Kidney (tissue), 14 donors: ENCODE data around the gene KCTD15. TPM values are rescaled to one million over a fixed set of nuclear protein-coding genes. Genes with fewer than 3 reads are reported as not detected.

Experiments
- DNase-seq, 5 donors: peaks; one replicate each; pipeline ENCODE4 v3.0.0-alpha.2; 2013 to 2020
- FAIRE-seq: peaks from 2 replicates; lab custom pipeline; 2012; peaks lifted over from hg19 to GRCh38; lab: Jason Lieb, UNC
- H3K27ac ChIP-seq, 2 donors: one replicate each; pipeline ENCODE4 v1.7.0; 2013; ENCODE audit warnings: low read depth in 2 of 2, low read length in 2 of 2, inconsistent platforms in 1 of 2
- H3K27me3 ChIP-seq: one replicate; pipeline ENCODE4 v1.7.1; 2013; ENCODE audit warnings: low read length, inconsistent platforms; ENCODE audit not compliant: control insufficient read depth, insufficient read depth
- H3K36me3 ChIP-seq, 3 donors: one replicate each; pipeline versions ENCODE4 v1.7.0 to v1.7.1; 2013; ENCODE audit warnings: low read length in 3 of 3, control low read depth in 1 of 3, inconsistent platforms in 1 of 3; ENCODE audit not compliant: insufficient read depth in 3 of 3, control insufficient read depth in 2 of 3
- H3K4me1 ChIP-seq, 3 donors: one replicate each; pipeline versions ENCODE4 v1.7.0 to v1.7.1; 2013; ENCODE audit warnings: low read length in 3 of 3, inconsistent platforms in 1 of 3, low read depth in 1 of 3; ENCODE audit not compliant: control insufficient read depth in 2 of 3, insufficient read depth in 2 of 3
- H3K4me3 ChIP-seq, 3 donors: one replicate each; pipeline versions ENCODE4 v1.7.0 to v1.8.1; 2013; ENCODE audit warnings: low read length in 3 of 3, control low read depth in 1 of 3, inconsistent platforms in 1 of 3
- H3K9ac ChIP-seq, 3 donors: one replicate each; pipeline versions ENCODE4 v1.7.0 to v1.7.1; 2013; ENCODE audit warnings: low read length in 3 of 3, control low read depth in 1 of 3, inconsistent platforms in 1 of 3
- H3K9me3 ChIP-seq, 3 donors: one replicate each; pipeline versions ENCODE4 v1.7.0 to v1.7.1; 2013; ENCODE audit warnings: low read length in 3 of 3, control low read depth in 1 of 3, inconsistent platforms in 1 of 3; ENCODE audit not compliant: control insufficient read depth in 2 of 3, insufficient read depth in 1 of 3
- CTCF ChIP-seq: IDR thresholded peaks from 3 replicates; pipeline ENCODE4 v1.5.1; 2012; ENCODE audit warnings: mild to moderate bottlenecking, moderate library complexity, borderline replicate concordance; ENCODE audit not compliant: insufficient read depth; ENCODE audit errors: extremely low read depth
- intact Hi-C: fragments of 100-400 bp; cut with DNase I; formaldehyde crosslinking; loops from one replicate; pipeline ENCODE4 v1.11.1; 2022
- polyA plus RNA-seq: library from polyadenylated mRNA; stranded (reverse); fragments of 350-450 nt; fragmentation: Illumina TruSeq; extraction: RNeasy Lipid Tissue Mini Kit (QIAGEN cat#74804); gene quantifications from one replicate; pipeline ENCODE4 v1.2.3, GENCODE V29; 2014; ENCODE audit warnings: low read depth, low replicate concordance; ENCODE audit not compliant: insufficient read depth
- total RNA-seq: library from RNA; stranded (reverse); fragmentation: NEBNext Ultra II Directional; extraction: Animal tissue kit (Norgen Biotek cat#: 25700); gene quantifications from one replicate; pipeline ENCODE4 v1.2.1, GENCODE V29; 2021
- donor health status: control.
- donor health status: control.
- donor health status: control.
- donor health status: control.
- donor health status: control.
- donor health status: DM: yes; HTN: yes; CAD: no.
- donor health status: Normal renal cell carcinoma (clear cell type).

Gene KCTD15
- total and polyA plus RNA-seq, 2 donors from 2014 or later, result 10.5 to 22.0 TPM

- DNase-seq (no peak), FAIRE-seq (no peak)
- TF ChIP-seq CTCF, result no peak
- H3K9me3 ChIP-seq, result no peaks in the 10 kb centered on the region
- no peaks in the 10 kb centered on the region for H3K36me3 ChIP-seq
- H3K9ac ChIP-seq, result no peak overlapping the region
- intact Hi-C loops, result no loop called here
- no peaks in the 10 kb centered on the region for H3K27me3 ChIP-seq
- H3K4me1 ChIP-seq, result no peaks in the 10 kb centered on the region
- no peak overlapping the region for H3K27ac ChIP-seq
- H3K4me3 ChIP-seq, result no peak overlapping the region
These were observed 45.3 kb upstream of the KCTD15 start for GRCh38 chr19:33751436-33751770.

GRCh38 chr19:33752018-33752800 lies 44.5 kb upstream of the KCTD15 start:
- no peak for TF ChIP-seq CTCF
- DNase-seq (no peak), FAIRE-seq (no peak)
- Histone ChIP-seq H3K4me3 (no peak overlapping the region), H3K9me3 (no peaks in the 10 kb centered on the region), H3K4me1 (no peaks in the 10 kb centered on the region), H3K27ac (no peak overlapping the region), H3K9ac (no peak overlapping the region), H3K36me3 (no peaks in the 10 kb centered on the region), H3K27me3 (no peaks in the 10 kb centered on the region)
- intact Hi-C loops, result no loop called here

- Histone ChIP-seq H3K9me3 (no peaks in the 10 kb centered on the region), H3K9ac (no peak overlapping the region), H3K4me3 (no peak overlapping the region), H3K27ac (no peak overlapping the region), H3K4me1 (no peaks in the 10 kb centered on the region), H3K27me3 (no peaks in the 10 kb centered on the region), H3K36me3 (no peaks in the 10 kb centered on the region)
- no peak for TF ChIP-seq CTCF
- intact Hi-C loops, result no loop called here
- DNase-seq (no peak), FAIRE-seq (no peak)
These were observed 43.7 kb upstream of the KCTD15 start for GRCh38 chr19:33752945-33753344.
